NB4 (cell line): ENCODE measurements around the gene JAKMIP3.

Source experiments
- DNase-seq: peaks from one replicate; pipeline ENCODE4 v3.0.0; 2010; ENCODE audit warnings: low read depth
- H3K4me3 ChIP-seq: one replicate; pipeline ENCODE4 v1.5.1; 2011; ENCODE audit warnings: mild to moderate bottlenecking, low read depth, low read length, moderate library complexity
- CTCF ChIP-seq: IDR thresholded peaks from one replicate; pipeline ENCODE4 v1.5.1; 2012; ENCODE audit warnings: low read depth, low read length
- MYC ChIP-seq: IDR thresholded peaks from 2 replicates; pipeline ENCODE4 v1.6.1; 2011; ENCODE audit warnings: low read depth, low read length
- POLR2A ChIP-seq: IDR thresholded peaks from 2 replicates; pipeline ENCODE4 v1.6.1; 2011; ENCODE audit warnings: mild to moderate bottlenecking; ENCODE audit not compliant: insufficient read length; ENCODE audit errors: extremely low read depth
- TF ChIP-seq, protein P1 (sequence below): IDR thresholded peaks from 2 replicates; pipeline ENCODE4 v1.6.1; 2011; ENCODE audit warnings: low read depth, low read length

The JAKMIP3 gene

GRCh38 chr10:132039371-132039770 lies 26.4 kb upstream of the JAKMIP3 start:
- no peak for DNase-seq
- no peak for TF ChIP-seq MYC
- TF ChIP-seq POLR2A = no peak
- H3K4me3 ChIP-seq = no peak overlapping the region

DNA sequence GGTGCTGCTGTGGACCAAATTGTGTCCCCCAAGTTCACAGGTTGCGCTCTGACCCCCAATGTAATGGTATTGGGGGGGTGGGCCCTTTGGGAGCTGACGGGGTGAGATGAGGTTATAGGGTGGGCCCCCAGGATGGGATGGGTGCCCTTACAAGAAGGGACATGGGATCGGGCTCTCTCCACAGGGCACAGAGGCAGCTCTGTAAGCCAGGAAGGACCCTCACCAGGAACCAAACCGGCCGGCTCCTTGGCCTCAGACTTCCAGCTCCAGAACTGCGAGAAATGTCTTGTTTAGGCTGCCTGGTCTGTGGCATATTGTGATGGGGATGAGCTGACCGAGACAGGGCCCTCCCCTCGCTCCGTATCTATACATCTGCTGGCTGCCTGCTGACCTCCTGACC lies 25.7 kb upstream of the JAKMIP3 start:
- TF ChIP-seq, protein P1, sequence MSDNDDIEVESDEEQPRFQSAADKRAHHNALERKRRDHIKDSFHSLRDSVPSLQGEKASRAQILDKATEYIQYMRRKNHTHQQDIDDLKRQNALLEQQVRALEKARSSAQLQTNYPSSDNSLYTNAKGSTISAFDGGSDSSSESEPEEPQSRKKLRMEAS = no peak
- TF ChIP-seq POLR2A (no peak), CTCF (no peak), MYC (no peak)
- no peak for DNase-seq
- no peak overlapping the region for H3K4me3 ChIP-seq

- DNase-seq = no peak
- H3K4me3 ChIP-seq = no peak overlapping the region
- TF ChIP-seq, protein P1 = no peak
- TF ChIP-seq POLR2A (no peak), MYC (no peak), CTCF (no peak)
Observed at GRCh38 chr10:132041340-132041739, 24.4 kb upstream of the JAKMIP3 start.

- no peak for DNase-seq
- H3K4me3 ChIP-seq = no peak overlapping the region
Observed at GRCh38 chr10:132043861-132044695, 21.7 kb upstream of the JAKMIP3 start.

DNA sequence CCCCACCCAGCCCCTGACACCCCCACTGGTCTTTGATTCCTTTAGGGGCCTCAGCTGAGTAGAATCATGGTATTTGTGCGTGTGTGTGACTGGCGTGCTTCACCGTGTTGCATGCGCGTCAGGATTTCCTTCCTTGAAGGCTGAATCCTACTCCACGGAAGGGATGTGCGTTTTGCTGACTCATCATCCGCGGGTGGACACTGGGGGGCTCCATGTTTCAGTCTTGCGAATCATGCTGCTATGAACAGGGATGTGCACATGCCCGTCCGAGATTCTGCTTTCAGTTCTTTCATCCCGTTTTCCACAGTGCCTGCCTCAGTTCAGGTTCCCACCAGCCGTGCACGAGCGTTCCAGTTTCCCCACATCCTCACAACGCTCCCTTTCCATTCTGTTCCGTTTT lies 20.9 kb upstream of the JAKMIP3 start:
- TF ChIP-seq POLR2A (no peak), CTCF (no peak), MYC (no peak)
- TF ChIP-seq, protein P1 = no peak
- H3K4me3 ChIP-seq = no peak overlapping the region
- DNase-seq = no peak

More at GRCh38 chr10:132043861-132044695, 21.7 kb upstream of the JAKMIP3 start:
- TF ChIP-seq CTCF (no peak), MYC (no peak), POLR2A (no peak)
- TF ChIP-seq, protein P1 = no peak

- no peak for DNase-seq
- no peak overlapping the region for H3K4me3 ChIP-seq
- TF ChIP-seq CTCF (no peak), MYC (no peak), POLR2A (no peak)
- TF ChIP-seq, protein P1 = no peak
Observed at GRCh38 chr10:132045324-132045723, 20.4 kb upstream of the JAKMIP3 start.
